ENCODE results near the gene RSU1.

Gene RSU1

GRCh38 chr10:16698461-16698860 is 118.8 kb downstream of the RSU1 start:
- Histone ChIP-seq H4K20me1 (ENCODE audit: insufficient read depth, low read length) (no peaks in the 10 kb centered on the region), H3K9ac (ENCODE audit: low read length) (no peak overlapping the region)
- TF ChIP-seq, protein P1, sequence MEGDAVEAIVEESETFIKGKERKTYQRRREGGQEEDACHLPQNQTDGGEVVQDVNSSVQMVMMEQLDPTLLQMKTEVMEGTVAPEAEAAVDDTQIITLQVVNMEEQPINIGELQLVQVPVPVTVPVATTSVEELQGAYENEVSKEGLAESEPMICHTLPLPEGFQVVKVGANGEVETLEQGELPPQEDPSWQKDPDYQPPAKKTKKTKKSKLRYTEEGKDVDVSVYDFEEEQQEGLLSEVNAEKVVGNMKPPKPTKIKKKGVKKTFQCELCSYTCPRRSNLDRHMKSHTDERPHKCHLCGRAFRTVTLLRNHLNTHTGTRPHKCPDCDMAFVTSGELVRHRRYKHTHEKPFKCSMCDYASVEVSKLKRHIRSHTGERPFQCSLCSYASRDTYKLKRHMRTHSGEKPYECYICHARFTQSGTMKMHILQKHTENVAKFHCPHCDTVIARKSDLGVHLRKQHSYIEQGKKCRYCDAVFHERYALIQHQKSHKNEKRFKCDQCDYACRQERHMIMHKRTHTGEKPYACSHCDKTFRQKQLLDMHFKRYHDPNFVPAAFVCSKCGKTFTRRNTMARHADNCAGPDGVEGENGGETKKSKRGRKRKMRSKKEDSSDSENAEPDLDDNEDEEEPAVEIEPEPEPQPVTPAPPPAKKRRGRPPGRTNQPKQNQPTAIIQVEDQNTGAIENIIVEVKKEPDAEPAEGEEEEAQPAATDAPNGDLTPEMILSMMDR (IDR thresholded peaks at IDR 0.05; ENCODE audit: low read depth, low read length) = no peak
- no peak for TF ChIP-seq EZH2phosphoT487 (IDR thresholded peaks at IDR 0.05; ENCODE audit: low read depth)

GRCh38 chr10:16690417-16690816 is 126.8 kb downstream of the RSU1 start:
- H3K9ac ChIP-seq (ENCODE audit: low read length) = no peak overlapping the region
- no peak overlapping the region for H2AFZ ChIP-seq (ENCODE audit: low read depth, low read length)
- H3K4me2 ChIP-seq (ENCODE audit: low read length) = no peak overlapping the region
- no peak overlapping the region for H3K27ac ChIP-seq (ENCODE audit: low read length)
- H3K79me2 ChIP-seq (ENCODE audit: low read length) = no peaks in the 10 kb centered on the region
- H3K9me3 ChIP-seq (ENCODE audit: insufficient read depth, low read length) = no peaks in the 10 kb centered on the region
- TF ChIP-seq, protein P1 (IDR thresholded peaks at IDR 0.05; ENCODE audit: low read depth, low read length) = no peak
- TF ChIP-seq EZH2phosphoT487 (IDR thresholded peaks at IDR 0.05; ENCODE audit: low read depth) = no peak
- no peaks in the 10 kb centered on the region for H4K20me1 ChIP-seq (ENCODE audit: insufficient read depth, low read length)
- H3K27me3 ChIP-seq (ENCODE audit: low read depth, low read length) = no peaks in the 10 kb centered on the region
- H3K4me1 ChIP-seq (ENCODE audit: low read length) = no peaks in the 10 kb centered on the region
- H3K36me3 ChIP-seq (replicated peaks; ENCODE audit: low read depth, low read length) = no peaks in the 10 kb centered on the region
- H3K4me3 ChIP-seq (ENCODE audit: low read length) = no peak overlapping the region

More at GRCh38 chr10:16698461-16698860, 118.8 kb downstream of the RSU1 start:
- no peak overlapping the region for H2AFZ ChIP-seq (ENCODE audit: low read depth, low read length)
- no peaks in the 10 kb centered on the region for H3K27me3 ChIP-seq (ENCODE audit: low read depth, low read length)
- H3K27ac ChIP-seq (ENCODE audit: low read length) = no peak overlapping the region
- no peak overlapping the region for H3K4me2 ChIP-seq (ENCODE audit: low read length)
- no peaks in the 10 kb centered on the region for H3K9me3 ChIP-seq (ENCODE audit: insufficient read depth, low read length)
- no peak overlapping the region for H3K4me3 ChIP-seq (ENCODE audit: low read length)
- no peaks in the 10 kb centered on the region for H3K36me3 ChIP-seq (replicated peaks; ENCODE audit: low read depth, low read length)
- H3K4me1 ChIP-seq (ENCODE audit: low read length) = no peaks in the 10 kb centered on the region
- H3K79me2 ChIP-seq (ENCODE audit: low read length) = no peaks in the 10 kb centered on the region

DNA sequence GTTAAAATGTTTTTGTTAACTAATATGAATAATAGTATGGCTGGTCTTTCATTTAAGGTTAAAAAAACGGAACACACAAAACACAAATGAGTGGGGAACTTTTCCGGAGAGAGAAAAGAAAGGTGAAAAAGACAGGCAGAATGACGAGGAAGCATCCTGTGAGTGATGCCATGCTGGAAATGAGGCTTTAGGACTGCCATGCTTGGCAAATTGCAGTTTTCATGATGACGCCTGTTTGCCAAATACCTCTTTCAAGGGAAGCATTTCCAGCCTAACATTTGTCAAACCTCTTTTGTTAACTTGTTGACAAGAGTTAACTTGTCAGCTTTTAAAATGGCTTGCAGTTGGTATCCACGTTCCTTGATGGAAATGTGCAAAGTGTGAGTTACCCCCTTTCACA is 127.5 kb downstream of the RSU1 start:
- Histone ChIP-seq H3K4me1 (ENCODE audit: low read length) (no peaks in the 10 kb centered on the region), H3K4me2 (ENCODE audit: low read length) (no peak overlapping the region), H3K36me3 (replicated peaks; ENCODE audit: low read depth, low read length) (no peaks in the 10 kb centered on the region), H3K9ac (ENCODE audit: low read length) (no peak overlapping the region), H3K9me3 (ENCODE audit: insufficient read depth, low read length) (no peaks in the 10 kb centered on the region), H4K20me1 (ENCODE audit: insufficient read depth, low read length) (no peaks in the 10 kb centered on the region), H3K27me3 (ENCODE audit: low read depth, low read length) (no peaks in the 10 kb centered on the region), H3K79me2 (ENCODE audit: low read length) (no peaks in the 10 kb centered on the region), H3K4me3 (ENCODE audit: low read length) (no peak overlapping the region), H2AFZ (ENCODE audit: low read depth, low read length) (no peak overlapping the region), H3K27ac (ENCODE audit: low read length) (no peak overlapping the region)
- TF ChIP-seq EZH2phosphoT487 (IDR thresholded peaks at IDR 0.05; ENCODE audit: low read depth) = no peak
- TF ChIP-seq, protein P1 (IDR thresholded peaks at IDR 0.05; ENCODE audit: low read depth, low read length) = no peak

DNA sequence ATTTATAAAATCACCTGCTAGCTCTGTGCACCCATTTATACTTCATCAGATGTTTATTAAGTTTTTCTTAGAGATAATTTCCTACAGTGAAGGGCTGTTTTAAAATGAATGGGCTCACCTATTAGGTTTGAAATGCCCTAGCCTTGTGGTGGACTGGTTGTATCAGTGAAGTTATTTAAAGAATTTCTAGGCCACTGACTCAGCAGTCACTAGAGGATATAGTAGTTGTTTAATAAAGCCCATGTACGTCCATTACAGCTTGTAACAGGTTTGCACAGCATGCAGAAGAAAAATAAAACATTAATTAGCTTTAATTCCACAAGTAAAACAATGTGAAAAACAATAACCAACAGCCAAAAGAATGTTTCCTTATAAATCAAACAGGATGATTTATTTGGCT is 128.0 kb downstream of the RSU1 start:
- Histone ChIP-seq H3K27ac (ENCODE audit: low read length) (no peak overlapping the region), H3K9ac (ENCODE audit: low read length) (no peak overlapping the region), H3K27me3 (ENCODE audit: low read depth, low read length) (no peaks in the 10 kb centered on the region), H3K4me2 (ENCODE audit: low read length) (no peak overlapping the region), H3K9me3 (ENCODE audit: insufficient read depth, low read length) (no peaks in the 10 kb centered on the region), H3K4me3 (ENCODE audit: low read length) (no peak overlapping the region), H4K20me1 (ENCODE audit: insufficient read depth, low read length) (no peaks in the 10 kb centered on the region), H2AFZ (ENCODE audit: low read depth, low read length) (no peak overlapping the region), H3K36me3 (replicated peaks; ENCODE audit: low read depth, low read length) (no peaks in the 10 kb centered on the region), H3K79me2 (ENCODE audit: low read length) (no peaks in the 10 kb centered on the region), H3K4me1 (ENCODE audit: low read length) (no peaks in the 10 kb centered on the region)
- TF ChIP-seq, protein P1 (IDR thresholded peaks at IDR 0.05; ENCODE audit: low read depth, low read length) = no peak
- no peak for TF ChIP-seq EZH2phosphoT487 (IDR thresholded peaks at IDR 0.05; ENCODE audit: low read depth)
